Psoas muscle (tissue), 8 donors: Measurements from ENCODE around the gene SH3RF2. TPM values are rescaled to one million over a fixed set of nuclear protein-coding genes. Genes with fewer than 3 reads are reported as not detected.

ENCODE experiments used
- ATAC-seq, 4 donors: fragments of 200-7000 bp; cut with Tn5 transposase; one replicate each; pipeline ENCODE4 v1.9.1; 2020; ENCODE audit warnings: moderate library complexity in 3 of 4, mild to moderate bottlenecking in 2 of 4
- DNase-seq, 2 donors: peaks; one replicate each; pipeline ENCODE4 v3.0.0-alpha.2; 2020
- H3K27ac ChIP-seq: fragments of 200-600 bp; one replicate; pipeline ENCODE4 v1.8.0; 2022
- H3K27me3 ChIP-seq, 3 donors: fragments of 200-600 bp in 1 of 3; one replicate each; pipeline versions ENCODE4 v1.6.1 to v1.8.0; 2013 to 2022; ENCODE audit warnings: low read length in 2 of 3, mild to moderate bottlenecking in 2 of 3, moderate library complexity in 1 of 3; ENCODE audit not compliant: insufficient read depth in 3 of 3
- H3K36me3 ChIP-seq, 2 donors: fragments of 200-600 bp in 1 of 2; one replicate each; pipeline versions ENCODE4 v1.6.1 to v1.8.0; 2013 to 2022; ENCODE audit warnings: low read depth in 1 of 2, mild to moderate bottlenecking in 1 of 2, moderate library complexity in 1 of 2; ENCODE audit not compliant: insufficient read depth in 1 of 2
- H3K4me1 ChIP-seq: fragments of 200-600 bp; one replicate; pipeline ENCODE4 v1.8.0; 2022
- H3K4me3 ChIP-seq: fragments of 200-600 bp; one replicate; pipeline ENCODE4 v1.8.0; 2022; ENCODE audit warnings: mild to moderate bottlenecking
- H3K9me3 ChIP-seq: fragments of 200-600 bp; one replicate; pipeline ENCODE4 v1.8.0; 2022
- WGBS, 3 donors: extraction: QIAGEN DNeasy Blood & Tissue Kit; methylation state at CpG; one replicate each; pipeline versions ENCODE4 v1.1.6 to v1.1.7; 2013; 5-methylcytosine and 5-hydroxymethylcytosine counted together
- intact Hi-C, 2 donors: fragments of 100-400 bp; cut with DNase I; formaldehyde crosslinking; loops; one replicate each; pipeline versions ENCODE4 v1.11.0 to v1.14.2; 2022
- polyA plus RNA-seq, 3 donors: library from polyadenylated mRNA; stranded (reverse); fragments of 200-250 nt; gene quantifications; one replicate each; pipeline ENCODE4 v1.2.3, GENCODE V29; 2013
- total RNA-seq, 4 donors: library from RNA; stranded (reverse); fragmentation: NEBNext Ultra II Directional in 2 of 4; extraction: Animal tissue kit (Norgen Biotek cat#: 25700) in 2 of 4; gene quantifications; one replicate each; pipeline versions ENCODE4 v1.2.1 to v1.2.4, GENCODE V29; 2021 to 2023
- TF ChIP-seq, protein P1 (sequence below): fragments of 200-600 bp; IDR thresholded peaks from one replicate; pipeline ENCODE4 v1.8.0; 2022; ENCODE audit warnings: antibody characterized with exemption
- donor health status: healthy with polysubstance abuse.
- donor health status: DM: no; HTN: no; CAD: no; lungs with moderate emphysema.
- donor health status: Bipolar disorder and iron deficiency.
- donor health status: healthy.
- donor health status: DM: yes; HTN: yes; CAD: no.
- donor health status: DM: no; HTN: no; CAD: no.
- donor health status: DM: no; HTN: no; CAD: no.
- donor health status: DM: yes; HTN: yes; CAD: no.

SH3RF2 gene
- total and polyA plus RNA-seq, 7 donors: 1.1 to 64.1 (median 24.3) TPM

DNA sequence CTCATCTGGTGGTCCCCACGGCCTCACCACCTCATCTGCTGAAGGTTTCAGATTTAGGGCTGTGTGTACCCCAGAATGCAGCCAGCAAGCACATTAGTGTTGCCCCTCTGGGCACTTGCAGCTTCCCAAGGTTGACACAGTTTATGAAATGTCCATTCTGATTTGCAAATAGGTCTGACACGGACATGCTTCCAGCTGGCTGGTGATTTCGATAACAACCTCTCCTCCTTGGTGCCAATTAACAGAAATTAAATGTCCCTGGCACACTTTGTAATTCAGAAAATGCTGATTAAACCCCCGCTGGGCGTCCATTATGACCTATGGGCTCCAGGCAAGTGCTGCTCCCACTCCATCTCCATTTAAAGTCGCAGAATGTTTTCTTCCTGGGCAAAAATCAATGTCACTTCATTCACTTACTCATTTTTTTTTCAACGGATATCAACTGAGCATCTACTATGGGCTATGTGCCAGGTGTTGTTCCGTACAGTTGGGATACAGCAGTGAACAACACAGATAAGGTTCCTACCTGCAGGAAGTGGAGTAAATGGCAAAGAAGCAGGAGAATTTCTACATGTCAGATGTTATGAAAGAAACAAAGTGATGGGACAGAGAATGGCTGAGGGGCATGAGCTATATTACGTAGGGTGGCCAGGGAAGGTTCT lies 137.0 kb downstream of the SH3RF2 start:
- Histone ChIP-seq H3K9me3 (no peaks in the 10 kb centered on the region), H3K4me1 (no peaks in the 10 kb centered on the region), H3K36me3 (no peaks in the 10 kb centered on the region), H3K4me3 (no peak overlapping the region), H3K27ac (no peak overlapping the region), H3K27me3 (peaks cover 0 to 5% (median 0%) of the 10 kb centered on the region in 3 donors)
- intact Hi-C loops: no loop called here
- DNase-seq: no peak
- TF ChIP-seq, protein P1, sequence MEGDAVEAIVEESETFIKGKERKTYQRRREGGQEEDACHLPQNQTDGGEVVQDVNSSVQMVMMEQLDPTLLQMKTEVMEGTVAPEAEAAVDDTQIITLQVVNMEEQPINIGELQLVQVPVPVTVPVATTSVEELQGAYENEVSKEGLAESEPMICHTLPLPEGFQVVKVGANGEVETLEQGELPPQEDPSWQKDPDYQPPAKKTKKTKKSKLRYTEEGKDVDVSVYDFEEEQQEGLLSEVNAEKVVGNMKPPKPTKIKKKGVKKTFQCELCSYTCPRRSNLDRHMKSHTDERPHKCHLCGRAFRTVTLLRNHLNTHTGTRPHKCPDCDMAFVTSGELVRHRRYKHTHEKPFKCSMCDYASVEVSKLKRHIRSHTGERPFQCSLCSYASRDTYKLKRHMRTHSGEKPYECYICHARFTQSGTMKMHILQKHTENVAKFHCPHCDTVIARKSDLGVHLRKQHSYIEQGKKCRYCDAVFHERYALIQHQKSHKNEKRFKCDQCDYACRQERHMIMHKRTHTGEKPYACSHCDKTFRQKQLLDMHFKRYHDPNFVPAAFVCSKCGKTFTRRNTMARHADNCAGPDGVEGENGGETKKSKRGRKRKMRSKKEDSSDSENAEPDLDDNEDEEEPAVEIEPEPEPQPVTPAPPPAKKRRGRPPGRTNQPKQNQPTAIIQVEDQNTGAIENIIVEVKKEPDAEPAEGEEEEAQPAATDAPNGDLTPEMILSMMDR: no peak
- ATAC-seq: no peak
- WGBS, 3 donors: 36 to 46% (median 41%) methylated on average over 9 of the region's 9 CpGs

- TF ChIP-seq, protein P1: no peak
- intact Hi-C loops: no loop called here
- no peaks in the 10 kb centered on the region for H3K36me3 ChIP-seq
- ATAC-seq (no peak), DNase-seq (no peak)
- no peak overlapping the region for H3K27ac ChIP-seq
- no peaks in the 10 kb centered on the region for H3K9me3 ChIP-seq
- no peaks in the 10 kb centered on the region for H3K4me1 ChIP-seq
- no peak overlapping the region for H3K4me3 ChIP-seq
- 61 to 63% (median 62%) methylated on average over 4 of the region's 4 CpGs for WGBS, 3 donors
- peaks cover 0 to 5% (median 0%) of the 10 kb centered on the region in 3 donors for H3K27me3 ChIP-seq
Measured at GRCh38 chr5:146076028-146076427, 139.7 kb downstream of the SH3RF2 start.

DNA sequence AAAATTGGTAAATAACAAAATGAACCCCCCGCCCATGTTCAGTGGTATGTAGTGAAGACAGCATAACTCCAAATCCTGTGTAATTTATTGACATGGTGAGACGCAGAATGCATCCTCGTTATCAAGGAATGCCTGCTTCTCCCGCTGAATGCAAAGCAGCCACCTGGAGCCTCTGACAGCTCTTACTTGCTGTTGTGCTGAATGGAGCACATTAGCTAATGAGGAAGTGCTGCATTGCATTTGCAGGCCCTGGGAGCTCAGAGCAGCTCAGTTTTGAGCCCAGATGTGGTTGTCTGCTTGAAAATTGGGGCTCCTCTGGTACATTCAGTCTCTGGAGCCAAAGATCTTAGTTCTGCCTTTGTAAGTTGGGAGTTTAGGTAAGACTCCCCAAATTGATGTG lies 140.1 kb downstream of the SH3RF2 start:
- Histone ChIP-seq H3K9me3 (no peaks in the 10 kb centered on the region), H3K36me3 (no peaks in the 10 kb centered on the region), H3K4me1 (no peaks in the 10 kb centered on the region), H3K27me3 (peaks cover 0 to 5% (median 0%) of the 10 kb centered on the region in 3 donors), H3K4me3 (no peak overlapping the region), H3K27ac (no peak overlapping the region)
- intact Hi-C loops: no loop called here
- DNase-seq (no peak), ATAC-seq (no peak)
- TF ChIP-seq, protein P1: no peak
- WGBS, 3 donors: 83 to 88% (median 85%) methylated on average over 4 of the region's 4 CpGs

DNA sequence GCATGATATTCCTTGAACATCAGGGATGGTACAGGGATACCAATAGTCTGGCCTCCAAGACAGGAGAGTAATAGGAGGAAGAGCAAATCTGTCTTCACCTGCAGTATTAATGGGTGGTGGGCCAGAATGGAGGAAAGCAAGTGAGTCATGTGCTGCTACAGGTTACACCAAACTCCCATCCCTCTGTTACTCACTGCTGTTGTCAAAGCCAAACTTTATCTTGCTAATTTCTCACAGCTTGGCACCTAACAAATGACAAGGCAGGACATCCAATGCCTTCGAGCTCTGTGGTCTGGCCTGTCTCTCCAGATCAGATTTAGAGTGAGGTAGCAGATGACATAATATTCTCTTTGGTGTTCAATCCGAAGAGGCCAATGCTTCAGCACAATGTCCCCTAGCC lies 142.2 kb downstream of the SH3RF2 start:
- Histone ChIP-seq H3K4me3 (no peak overlapping the region), H3K4me1 (no peaks in the 10 kb centered on the region), H3K9me3 (no peaks in the 10 kb centered on the region), H3K36me3 (no peaks in the 10 kb centered on the region), H3K27ac (no peak overlapping the region), H3K27me3 (peaks cover 0 to 5% (median 0%) of the 10 kb centered on the region in 3 donors)
- ATAC-seq: no peak
- intact Hi-C loops: no loop called here
- DNase-seq: no peak
- TF ChIP-seq, protein P1: no peak
- WGBS, 3 donors: 52 to 86% (median 67%) methylated on average over 2 of the region's 2 CpGs
